ENCODE results near the gene MAGI2.

- TF ChIP-seq CTCF (IDR thresholded peaks at IDR 0.05) (no peak), POLR2A (IDR thresholded peaks at IDR 0.05) (no peak), POLR2AphosphoS5 (IDR thresholded peaks at IDR 0.05) (no peak)
Observed at GRCh38 chr7:78568690-78569089, 884.8 kb downstream of the MAGI2 start.

All from breast epithelium (tissue), 3 donors.